GM03348 (cell line): ENCODE data around the gene WDR44.
A peak's percentile ranks its signal among the peaks of the same experiment; 100 is the strongest.
"Not testable (repeated sequence)": the region's sequence is repeated elsewhere in the genome, so short reads cannot be mapped to it uniquely, and the experiment has no call there.

Source experiments
- DNase-seq: peaks from one replicate; pipeline ENCODE4 v3.0.0; 2012; ENCODE audit warnings: low spot score

Gene WDR44

GRCh38 chrX:118345464-118346257, at the start of gene WDR44:
Gene WDR44 (plus strand): TSS chrX:118346106. CDS start chrX:118346504, 398 bp downstream.
- peak; percentile 95 for DNase-seq

- not testable (repeated sequence) for DNase-seq
These were observed 40.1 kb upstream of the WDR44 start for GRCh38 chrX:118305827-118306226.

GRCh38 chrX:118315529-118315928, 30.4 kb upstream of the WDR44 start:
- no peak for DNase-seq

GRCh38 chrX:118324588-118324987, 21.3 kb upstream of the WDR44 start:
- no peak for DNase-seq

GRCh38 chrX:118325453-118325852, 20.5 kb upstream of the WDR44 start:
- no peak for DNase-seq

GRCh38 chrX:118329175-118329574, 16.7 kb upstream of the WDR44 start:
- DNase-seq = no peak

- no peak for DNase-seq
These were observed 8.2 kb upstream of the WDR44 start for GRCh38 chrX:118337687-118338086.

GRCh38 chrX:118338930-118339329, 7.0 kb upstream of the WDR44 start:
- no peak for DNase-seq

GRCh38 chrX:118345045-118345463, 852 bp upstream of the WDR44 start:
- no peak for DNase-seq

- DNase-seq = peak; percentile 33
These were observed 570 bp downstream of the WDR44 start for GRCh38 chrX:118346258-118347094.

- DNase-seq = peak; percentile 23
These were observed 1.2 kb downstream of the WDR44 start for GRCh38 chrX:118347131-118347530.

GRCh38 chrX:118347736-118348135, 1.8 kb downstream of the WDR44 start:
- no peak for DNase-seq

- DNase-seq = no peak
These were observed 2.4 kb downstream of the WDR44 start for GRCh38 chrX:118348186-118348810.

GRCh38 chrX:118349188-118349587, 3.3 kb downstream of the WDR44 start:
- DNase-seq = no peak

GRCh38 chrX:118350221-118350620, 4.3 kb downstream of the WDR44 start:
- peak; percentile 11 for DNase-seq

- no peak for DNase-seq
These were observed 4.8 kb downstream of the WDR44 start for GRCh38 chrX:118350706-118351105.

GRCh38 chrX:118352566-118352965, 6.7 kb downstream of the WDR44 start:
- no peak for DNase-seq

- no peak for DNase-seq
These were observed 7.4 kb downstream of the WDR44 start for GRCh38 chrX:118353081-118353850.

- DNase-seq = no peak
These were observed 9.5 kb downstream of the WDR44 start for GRCh38 chrX:118355225-118355920.

- no peak for DNase-seq
These were observed 10.3 kb downstream of the WDR44 start for GRCh38 chrX:118356154-118356701.
